Measurements from ENCODE around the gene FOXS1.
A peak's percentile ranks its signal among the peaks of the same experiment; 100 is the strongest.

Gene FOXS1

DNA sequence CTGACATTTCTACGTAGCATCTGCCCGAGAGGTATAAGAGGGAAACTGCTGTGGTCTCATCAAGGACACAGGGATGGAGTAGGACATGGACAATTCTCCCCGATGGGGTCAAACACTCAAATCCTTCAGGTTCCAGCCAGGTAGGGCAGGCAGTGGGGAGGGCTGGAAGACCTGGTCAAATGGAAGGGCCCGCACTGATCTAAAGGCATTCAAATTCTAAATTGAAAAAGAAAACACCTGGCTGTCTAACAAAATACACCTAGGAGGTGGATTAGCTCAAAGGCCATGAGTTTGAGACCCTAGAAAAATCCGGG lies 16.7 kb upstream of the FOXS1 start:
- DNase-seq: no peak
- in situ Hi-C loops (cut with MboI; ENCODE audit: low pct_unique_long_range_greater_than_20kb, low sequenced_read_pairs): no loop called here

DNA sequence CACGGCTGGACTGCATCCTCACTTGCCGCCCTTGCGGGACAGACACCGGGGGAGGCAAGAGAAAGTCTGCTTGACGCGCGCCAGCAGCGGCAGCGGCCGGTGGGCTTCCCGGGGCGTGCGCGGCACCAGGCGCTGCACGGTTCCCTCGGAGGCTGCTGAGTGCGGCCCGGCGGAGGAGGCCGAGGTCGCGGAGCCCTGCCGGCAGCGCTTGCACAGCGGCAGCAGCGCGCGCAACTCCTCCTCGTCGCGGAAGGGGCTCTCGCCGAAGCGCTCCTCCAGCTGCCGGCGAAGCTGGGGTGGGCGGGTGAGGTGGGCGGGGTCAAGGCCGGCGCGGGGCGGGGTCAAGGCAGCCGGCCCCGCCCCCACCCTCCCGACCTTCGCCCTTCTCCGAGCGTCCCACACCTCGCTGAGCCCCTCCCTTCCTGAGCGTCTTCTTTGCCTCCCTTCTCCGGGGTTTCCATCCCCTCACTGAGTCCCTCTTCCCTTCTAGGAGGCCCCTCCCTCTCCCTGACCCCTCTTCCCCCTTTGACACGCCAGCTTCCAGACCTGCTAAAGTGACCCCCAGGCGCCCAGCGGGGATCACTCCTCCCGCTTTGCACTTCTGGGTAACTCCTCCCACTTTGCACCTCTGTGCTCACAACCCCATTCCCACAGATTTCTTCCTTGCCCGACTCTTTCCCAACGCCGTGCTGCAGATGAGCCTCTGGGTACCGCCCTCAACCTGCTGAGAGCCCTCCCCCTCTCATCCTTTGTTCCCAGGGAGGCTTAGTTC lies 16.2 kb upstream of the FOXS1 start:
- peak; percentile 68 for DNase-seq
- in situ Hi-C loops (cut with MboI; ENCODE audit: low pct_unique_long_range_greater_than_20kb, low sequenced_read_pairs): no loop called here

DNA sequence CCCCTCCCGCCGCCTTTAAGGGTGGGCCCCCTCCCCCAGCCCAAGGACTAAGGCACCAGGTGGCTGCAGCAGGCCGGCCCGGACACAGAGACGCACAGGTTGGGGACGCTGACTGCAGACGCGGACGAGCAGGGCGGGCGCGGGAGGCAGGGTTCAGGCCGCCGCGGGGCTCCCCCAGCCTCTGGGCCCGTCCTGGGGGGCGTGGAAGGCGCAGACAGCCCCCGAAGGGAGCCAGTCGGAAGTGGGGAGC lies 15.7 kb upstream of the FOXS1 start:
- in situ Hi-C loops (cut with MboI; ENCODE audit: low pct_unique_long_range_greater_than_20kb, low sequenced_read_pairs): no loop called here
- no peak for DNase-seq

DNA sequence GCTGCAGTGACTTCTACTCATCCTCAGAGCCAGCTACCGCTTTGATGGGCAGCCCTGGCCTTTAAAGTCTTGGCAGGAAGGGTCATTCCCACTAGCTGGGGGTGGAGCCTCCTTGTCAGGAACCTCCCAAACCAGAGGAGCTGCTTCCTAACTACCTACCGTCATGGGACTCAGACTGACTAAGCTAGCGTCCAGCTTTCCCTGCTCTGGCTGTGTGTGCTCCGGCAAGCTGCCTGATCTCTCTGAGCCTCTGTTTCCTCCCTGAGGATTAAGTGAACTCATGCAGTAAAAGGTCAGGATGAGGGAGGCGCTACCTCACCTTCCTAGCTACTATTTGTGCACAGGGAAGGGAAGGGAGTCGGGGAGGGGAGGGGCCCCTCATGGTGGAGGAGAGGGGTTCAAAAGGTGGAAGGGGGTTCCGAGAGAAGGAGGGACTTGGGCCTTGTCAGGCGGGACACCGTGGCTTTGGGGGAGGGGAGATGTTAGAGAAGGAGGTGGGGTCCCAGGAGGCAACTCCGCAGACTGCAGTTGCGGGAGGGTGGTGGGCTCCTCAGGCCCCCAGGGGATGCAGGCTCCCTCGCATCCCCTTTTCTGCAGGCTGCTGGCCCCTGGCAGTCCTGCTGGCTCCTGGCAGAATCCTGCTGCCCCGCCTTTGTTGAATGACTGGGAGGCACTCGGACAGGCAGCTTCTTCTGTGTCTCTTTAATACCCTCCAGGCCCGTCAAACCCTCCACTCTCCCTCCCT lies 15.2 kb upstream of the FOXS1 start:
- no peak for DNase-seq
- in situ Hi-C loops (cut with MboI; ENCODE audit: low pct_unique_long_range_greater_than_20kb, low sequenced_read_pairs): no loop called here

DNA sequence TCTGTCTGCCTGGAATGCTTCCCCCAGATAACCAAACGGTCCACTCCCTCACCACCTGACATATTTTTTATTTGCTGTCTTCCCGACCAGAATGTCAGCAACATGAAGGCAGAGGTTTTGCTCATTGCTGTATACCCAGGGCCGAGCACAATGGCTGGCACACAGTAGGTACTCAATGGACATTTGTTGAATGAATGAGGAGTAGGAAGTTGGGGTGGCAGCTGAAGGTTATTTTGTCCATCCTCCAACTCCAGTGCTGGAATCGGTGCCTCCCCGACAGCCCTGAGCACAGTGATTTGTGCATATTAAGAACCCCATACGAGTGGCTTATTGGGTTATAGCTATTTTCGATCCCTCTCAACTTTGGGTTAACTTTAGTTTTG lies 14.6 kb upstream of the FOXS1 start:
- in situ Hi-C loops (cut with MboI; ENCODE audit: low pct_unique_long_range_greater_than_20kb, low sequenced_read_pairs): loop anchor here (10.0 kb wide), 1 partner anchor 165 kb away; no protein-coding TSS in a partner anchor
- DNase-seq: no peak

DNA sequence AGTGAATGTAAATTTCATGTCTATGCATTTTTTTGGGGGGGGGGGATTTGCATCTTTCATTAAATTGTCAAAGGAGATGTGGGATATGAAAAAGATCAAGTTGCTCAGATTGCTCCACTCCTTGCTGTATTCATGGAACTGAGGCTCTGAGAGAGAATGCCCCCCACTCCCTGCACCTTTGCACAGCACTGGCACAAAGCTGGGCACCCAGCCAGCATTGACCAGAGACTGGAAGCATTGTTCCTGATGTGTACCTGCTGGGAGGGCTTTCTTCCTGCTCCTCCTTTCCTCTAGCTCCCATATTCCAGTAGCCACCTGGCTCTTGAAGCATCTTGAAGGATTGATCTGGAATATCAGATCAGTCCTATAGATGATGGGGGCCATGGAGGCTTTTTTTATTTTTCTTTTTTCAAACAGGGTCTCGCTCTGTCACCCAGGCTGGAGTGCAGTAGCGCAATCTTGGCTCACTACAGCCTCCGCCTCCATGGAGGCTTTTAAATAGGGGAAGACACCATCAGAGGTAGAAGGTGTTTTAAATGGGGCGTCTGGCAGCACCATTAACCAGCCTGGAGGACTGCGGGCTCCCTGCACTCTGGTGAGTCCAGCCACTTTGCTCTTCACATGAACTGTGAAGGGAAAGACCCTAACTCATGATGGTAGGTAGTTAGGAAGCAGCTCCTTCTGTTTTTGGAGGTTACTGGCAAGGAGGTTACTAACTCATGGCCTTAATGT lies 14.0 kb upstream of the FOXS1 start:
- in situ Hi-C loops (cut with MboI; ENCODE audit: low pct_unique_long_range_greater_than_20kb, low sequenced_read_pairs): loop anchor here (10.0 kb wide), 1 partner anchor 165 kb away; no protein-coding TSS in a partner anchor
- no peak for DNase-seq

DNA sequence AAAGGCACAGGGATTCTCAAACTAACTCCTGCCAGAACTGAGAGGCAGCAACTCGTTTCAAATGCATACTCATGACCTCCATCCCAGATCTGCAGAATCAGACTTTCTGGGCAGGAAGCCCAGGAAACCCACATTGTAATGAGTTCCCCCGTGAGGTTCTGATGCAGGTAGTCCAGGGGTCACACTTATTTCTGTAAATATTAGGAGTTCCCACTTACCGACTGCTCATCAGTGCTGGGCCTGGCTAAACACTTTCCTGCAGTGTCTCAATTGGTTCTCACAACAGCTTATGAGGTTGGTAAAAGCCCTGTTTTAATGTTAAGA lies 13.3 kb upstream of the FOXS1 start:
- no peak for DNase-seq
- in situ Hi-C loops (cut with MboI; ENCODE audit: low pct_unique_long_range_greater_than_20kb, low sequenced_read_pairs): loop anchor here (10.0 kb wide), 1 partner anchor 166 kb away; no protein-coding TSS in a partner anchor

DNA sequence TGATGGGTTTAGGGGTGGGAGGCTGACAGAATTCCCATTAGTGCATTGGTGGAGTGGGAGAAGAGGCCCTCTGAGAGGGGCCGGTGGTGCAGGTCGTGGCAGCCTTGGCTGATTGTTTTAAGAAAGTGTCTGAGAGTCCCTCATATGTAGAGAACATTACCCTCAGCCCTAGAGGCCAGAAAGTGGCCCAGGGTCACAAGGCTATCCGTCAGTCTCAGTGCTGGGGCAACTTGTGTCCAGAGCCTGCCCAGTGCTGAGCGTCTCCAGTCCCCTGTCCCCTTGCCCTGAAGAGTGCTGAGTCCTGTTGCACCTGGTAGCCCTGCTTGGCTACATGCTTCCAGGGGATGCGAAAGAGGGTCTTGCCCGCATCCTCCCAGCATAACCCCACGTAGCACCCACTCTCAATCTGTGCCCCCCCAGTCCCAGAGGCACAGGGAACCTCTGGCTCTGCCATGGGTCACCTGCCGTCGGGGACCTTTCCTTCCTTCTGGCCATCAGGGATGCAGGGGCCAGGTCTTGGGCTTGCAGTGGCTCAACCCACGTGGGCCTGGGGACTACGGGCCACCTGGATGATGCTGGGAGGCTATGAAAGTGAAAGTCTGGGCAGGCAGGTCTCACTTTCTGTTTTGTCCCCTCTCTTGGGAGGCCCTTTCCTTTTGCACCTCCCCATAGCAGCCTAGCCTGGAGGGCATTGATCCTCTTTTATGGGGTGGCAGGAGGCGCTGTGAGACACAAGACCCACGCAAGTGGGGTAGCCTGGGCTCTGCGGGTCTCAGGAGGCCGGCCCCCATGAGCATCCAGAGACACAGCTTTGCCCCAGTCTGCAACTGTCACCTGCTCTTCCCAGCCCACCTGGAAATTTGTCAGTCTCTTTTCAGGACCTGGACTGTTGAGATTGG lies 12.7 kb upstream of the FOXS1 start:
- in situ Hi-C loops (cut with MboI; ENCODE audit: low pct_unique_long_range_greater_than_20kb, low sequenced_read_pairs): loop anchor here (10.0 kb wide), 1 partner anchor 167 kb away; no protein-coding TSS in a partner anchor
- no peak for DNase-seq

DNA sequence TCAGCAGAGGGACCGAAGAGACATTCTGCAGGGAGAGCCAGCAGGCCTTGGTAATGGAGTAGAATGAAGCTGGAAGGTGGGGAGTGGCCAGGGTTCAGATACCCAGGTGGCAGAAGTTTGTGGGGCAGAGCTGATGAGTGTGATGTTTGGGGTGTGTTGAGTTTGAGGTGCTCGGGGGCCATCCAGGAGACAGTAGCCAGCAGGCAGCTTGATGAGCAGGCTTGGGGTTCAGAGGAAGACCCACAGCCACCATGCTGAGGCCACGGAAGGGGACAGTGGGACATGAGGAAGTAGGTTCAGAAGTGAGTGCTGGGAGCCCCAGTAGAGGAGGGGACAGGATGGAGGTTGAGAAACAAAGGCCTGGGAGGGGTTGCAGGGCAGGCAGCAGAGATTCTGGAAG lies 11.1 kb upstream of the FOXS1 start:
- no peak for DNase-seq
- in situ Hi-C loops (cut with MboI; ENCODE audit: low pct_unique_long_range_greater_than_20kb, low sequenced_read_pairs): loop anchor here (10.0 kb wide), 1 partner anchor 168 kb away; no protein-coding TSS in a partner anchor

DNA sequence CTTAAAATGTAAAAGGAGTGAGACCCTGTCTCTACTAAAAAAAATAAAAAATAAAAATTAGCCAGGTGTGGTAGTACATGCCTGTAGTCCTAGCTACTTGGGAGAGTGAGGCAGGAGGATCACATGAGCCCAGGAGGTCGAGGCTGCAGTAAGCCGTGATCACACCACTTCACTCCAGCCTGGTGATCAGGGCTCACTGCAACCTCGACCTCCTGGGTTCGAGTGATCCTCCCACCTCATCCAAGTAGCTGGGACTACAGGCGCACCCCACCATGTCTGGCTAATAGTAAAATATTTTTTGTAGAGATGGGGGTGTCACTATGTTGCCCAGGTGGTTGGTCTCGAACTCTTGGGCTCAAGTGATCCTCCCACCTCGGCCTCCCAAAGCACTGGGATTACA lies 8.1 kb upstream of the FOXS1 start:
- in situ Hi-C loops (cut with MboI; ENCODE audit: low pct_unique_long_range_greater_than_20kb, low sequenced_read_pairs): loop anchor here (10.0 kb wide), 1 partner anchor 171 kb away; no protein-coding TSS in a partner anchor
- no peak for DNase-seq

DNA sequence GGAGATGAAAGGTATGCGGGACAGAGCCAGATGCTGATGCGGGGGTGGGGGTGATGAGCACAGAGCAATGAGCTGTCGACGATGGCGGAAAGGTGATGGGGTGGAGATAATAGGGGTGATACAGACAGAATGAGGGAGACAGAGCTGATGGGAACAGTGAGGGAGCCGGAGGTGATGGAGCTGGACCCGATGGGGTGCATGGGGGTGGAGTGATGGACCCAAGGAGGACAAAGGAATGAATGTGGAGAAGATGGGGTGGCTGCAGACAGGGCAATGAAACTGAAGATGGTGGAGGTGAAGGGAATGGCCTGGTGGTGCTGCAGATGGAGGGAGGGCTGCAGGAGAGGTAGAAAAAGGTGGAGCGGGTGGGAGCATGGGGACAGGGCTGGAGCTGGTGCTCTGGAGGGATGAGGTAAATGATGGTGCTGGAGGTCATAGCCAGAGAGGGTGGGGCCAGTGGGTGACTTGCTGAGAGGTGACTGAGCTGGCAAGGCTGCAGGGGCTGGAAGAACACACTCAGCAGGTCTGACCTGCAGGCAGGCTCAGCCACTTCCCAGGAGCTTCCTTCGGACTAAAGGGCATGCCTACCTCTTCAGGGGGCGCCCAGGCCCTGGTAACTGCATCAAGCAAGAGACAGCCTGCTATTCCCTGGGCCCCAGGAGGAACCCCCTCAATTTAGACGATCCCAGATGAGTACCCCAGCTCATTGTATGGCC lies 6.0 kb upstream of the FOXS1 start:
- in situ Hi-C loops (cut with MboI; ENCODE audit: low pct_unique_long_range_greater_than_20kb, low sequenced_read_pairs): loop anchor here (10.0 kb wide), 1 partner anchor 173 kb away; no protein-coding TSS in a partner anchor

DNA sequence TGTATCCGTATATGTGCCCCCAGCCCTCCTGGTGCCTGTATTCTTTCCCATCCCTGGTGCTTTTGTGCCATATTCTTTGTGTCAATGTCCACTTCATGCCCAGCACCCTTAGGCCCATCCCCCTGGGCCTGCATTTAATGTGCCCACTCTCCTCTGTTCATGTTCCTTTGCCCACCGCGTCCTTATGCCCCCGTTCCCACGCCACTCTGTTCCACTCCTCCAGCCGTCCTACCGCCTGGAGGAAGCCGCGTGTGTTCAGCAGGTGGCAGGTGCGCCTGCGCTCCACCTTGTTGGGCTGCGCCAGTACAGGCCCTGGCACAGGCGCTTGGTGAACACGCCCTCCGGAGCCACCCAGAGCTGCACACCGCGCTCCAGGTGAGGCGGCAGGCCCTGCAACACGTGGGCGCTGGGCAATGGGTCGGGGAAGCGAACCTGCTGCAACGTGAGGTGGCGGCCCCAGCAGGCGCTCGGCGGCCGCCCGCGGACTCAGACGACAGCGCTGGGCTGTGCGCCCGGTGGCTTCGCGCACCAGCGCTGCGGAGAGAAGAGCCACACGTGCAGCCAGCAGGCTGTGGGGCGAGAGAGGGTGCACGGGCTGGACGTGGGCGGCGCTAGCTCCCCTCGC lies 4.0 kb upstream of the FOXS1 start:
- no peak for DNase-seq
- in situ Hi-C loops (cut with MboI; ENCODE audit: low pct_unique_long_range_greater_than_20kb, low sequenced_read_pairs): no loop called here

More for the DNA sequence above, 6.0 kb upstream of the FOXS1 start:
- no peak for DNase-seq

DNA sequence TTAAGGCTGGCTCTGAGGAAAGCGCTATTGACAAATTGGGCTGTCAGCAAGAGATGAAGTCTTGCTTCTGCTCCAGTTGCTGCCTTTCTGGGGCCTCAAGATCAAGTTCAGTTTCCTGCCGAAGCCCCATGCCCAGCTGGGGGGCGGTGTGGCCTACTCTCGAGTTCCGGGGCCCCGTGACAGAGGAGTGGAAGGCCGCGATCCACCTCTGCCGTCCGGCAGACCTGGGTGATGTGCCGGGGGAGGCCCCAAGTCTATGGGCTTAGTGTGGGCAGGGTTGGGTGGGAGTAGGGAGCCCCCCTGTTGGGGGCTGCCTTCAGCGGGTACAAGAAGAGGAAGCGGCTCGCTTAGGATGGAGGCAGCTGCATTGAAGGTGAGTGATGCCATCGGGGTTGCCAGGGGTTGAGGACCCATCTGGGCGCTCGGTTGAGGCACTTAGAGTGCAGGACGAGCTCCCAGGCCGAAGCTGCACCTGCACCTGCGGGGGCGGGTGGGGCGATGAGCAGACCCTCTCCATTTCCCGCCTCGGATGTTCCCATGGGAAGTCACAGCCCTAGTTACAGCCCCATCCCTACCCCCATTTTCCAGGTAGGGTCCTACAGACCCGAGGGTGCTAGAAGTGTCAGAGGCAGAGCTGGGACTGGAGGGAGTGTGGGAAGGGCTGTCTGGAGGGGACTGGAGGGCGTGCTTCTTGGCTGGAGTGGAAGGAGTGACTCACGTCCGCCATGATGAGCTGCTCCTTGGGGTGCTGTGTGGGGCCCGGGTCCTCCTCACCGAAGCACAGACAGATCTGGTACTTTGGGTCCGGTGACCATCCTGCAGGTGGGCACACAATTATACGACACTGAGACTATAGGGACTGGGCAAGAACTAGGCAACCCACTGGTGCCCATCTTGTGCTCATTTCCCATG lies 2.9 kb upstream of the FOXS1 start:
- in situ Hi-C loops (cut with MboI; ENCODE audit: low pct_unique_long_range_greater_than_20kb, low sequenced_read_pairs): no loop called here
- no peak for DNase-seq

DNA sequence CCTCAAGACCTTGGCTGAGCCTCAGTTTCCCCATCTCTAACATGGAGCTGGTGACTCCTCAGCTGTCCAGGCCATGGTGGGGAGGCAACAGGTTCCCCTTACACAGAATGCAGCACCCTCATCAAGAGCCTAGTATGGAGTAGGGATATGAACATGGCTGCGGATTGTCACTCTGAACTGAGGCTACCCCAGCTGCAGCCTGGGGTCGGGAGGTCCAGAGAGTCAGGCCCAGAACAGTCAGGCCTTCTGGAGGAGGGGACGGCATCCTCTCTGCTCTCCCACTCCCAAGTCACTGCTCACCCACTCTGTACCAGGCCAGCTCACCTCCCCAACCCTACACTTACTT lies 1.4 kb upstream of the FOXS1 start:
- in situ Hi-C loops (cut with MboI; ENCODE audit: low pct_unique_long_range_greater_than_20kb, low sequenced_read_pairs): no loop called here
- DNase-seq: no peak

DNA sequence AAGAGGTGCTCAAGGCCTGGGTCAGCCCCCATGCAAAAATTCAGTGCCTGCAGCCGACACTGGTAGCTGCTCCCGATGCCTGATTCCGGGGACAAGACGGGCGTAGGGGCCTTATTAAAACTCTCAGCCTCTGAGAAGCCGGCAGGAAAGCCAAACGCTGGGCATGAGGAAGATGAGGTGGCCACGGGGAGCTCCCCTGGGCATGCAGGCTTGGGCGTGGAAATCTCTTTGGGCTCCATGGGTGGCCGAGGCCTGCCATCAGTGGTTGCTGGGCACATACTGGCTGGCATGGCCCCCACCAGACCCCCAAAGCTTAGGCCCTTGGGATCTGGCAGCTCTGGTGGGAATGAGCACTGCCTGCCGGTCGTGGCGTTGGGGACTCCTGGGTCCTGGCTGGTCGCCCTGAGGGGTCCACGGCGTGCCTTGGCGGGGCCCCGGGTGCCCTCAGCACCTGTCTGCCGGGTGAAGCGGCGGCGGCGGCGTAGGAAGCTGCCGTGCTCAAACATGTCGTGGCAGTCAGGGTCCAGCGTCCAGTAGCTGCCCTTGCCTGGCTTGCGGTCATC lies 586 bp downstream of the FOXS1 start:
- DNase-seq: no peak
- in situ Hi-C loops (cut with MboI; ENCODE audit: low pct_unique_long_range_greater_than_20kb, low sequenced_read_pairs): no loop called here

DNA sequence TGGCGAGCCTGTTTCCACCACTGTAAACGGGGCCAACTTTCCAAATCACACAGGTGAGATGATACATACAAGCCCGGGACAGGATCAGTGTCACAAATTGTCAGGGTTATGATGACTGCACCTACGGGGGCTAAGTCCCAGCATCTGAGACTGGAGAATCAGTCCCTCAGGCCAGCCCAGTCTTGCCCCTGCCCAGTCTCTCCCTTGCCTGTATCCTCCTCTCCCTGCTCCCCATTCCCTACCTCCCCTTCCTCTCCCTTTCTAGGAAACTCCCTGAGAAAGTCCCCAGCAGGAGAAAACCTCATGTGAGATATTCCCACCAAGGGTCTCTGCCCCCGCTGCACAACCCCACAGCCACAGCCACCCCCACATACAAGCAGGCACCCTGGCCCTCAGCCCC lies 1.5 kb downstream of the FOXS1 start:
- in situ Hi-C loops (cut with MboI; ENCODE audit: low pct_unique_long_range_greater_than_20kb, low sequenced_read_pairs): no loop called here
- no peak for DNase-seq

DNA sequence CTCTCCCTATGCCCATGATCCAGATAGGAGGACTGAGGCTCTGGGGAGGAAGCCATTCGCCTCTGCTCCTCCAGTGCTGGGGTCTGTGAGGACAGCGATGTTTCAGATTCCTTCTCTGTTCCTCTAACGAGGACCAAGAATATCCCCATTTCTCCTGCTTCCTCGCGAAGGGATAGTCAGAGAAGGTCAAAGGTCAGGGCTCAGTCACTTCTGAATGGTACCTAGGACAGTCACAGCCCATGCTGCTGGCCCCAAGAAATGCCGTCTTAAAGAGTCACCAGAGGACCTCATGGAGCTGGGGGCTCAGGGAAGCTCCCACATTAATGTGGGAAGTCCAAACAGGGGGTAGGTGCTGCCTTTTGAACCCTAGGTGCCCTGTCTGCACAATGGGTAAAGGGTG lies 2.1 kb downstream of the FOXS1 start:
- DNase-seq: no peak
- in situ Hi-C loops (cut with MboI; ENCODE audit: low pct_unique_long_range_greater_than_20kb, low sequenced_read_pairs): no loop called here

All from KBM-7 (cell line).